CD4-positive, alpha-beta T cell treated with Interferon gamma for 1 hour (primary cell): ENCODE data around the gene KCNQ5.
"Not testable (repeated sequence)": the region's sequence is repeated elsewhere in the genome, so short reads cannot be mapped to it uniquely, and the experiment has no call there.

Experiments
- DNase-seq: peaks from one replicate; pipeline ENCODE4 v3.0.0-alpha.2; 2020

Gene KCNQ5

DNA sequence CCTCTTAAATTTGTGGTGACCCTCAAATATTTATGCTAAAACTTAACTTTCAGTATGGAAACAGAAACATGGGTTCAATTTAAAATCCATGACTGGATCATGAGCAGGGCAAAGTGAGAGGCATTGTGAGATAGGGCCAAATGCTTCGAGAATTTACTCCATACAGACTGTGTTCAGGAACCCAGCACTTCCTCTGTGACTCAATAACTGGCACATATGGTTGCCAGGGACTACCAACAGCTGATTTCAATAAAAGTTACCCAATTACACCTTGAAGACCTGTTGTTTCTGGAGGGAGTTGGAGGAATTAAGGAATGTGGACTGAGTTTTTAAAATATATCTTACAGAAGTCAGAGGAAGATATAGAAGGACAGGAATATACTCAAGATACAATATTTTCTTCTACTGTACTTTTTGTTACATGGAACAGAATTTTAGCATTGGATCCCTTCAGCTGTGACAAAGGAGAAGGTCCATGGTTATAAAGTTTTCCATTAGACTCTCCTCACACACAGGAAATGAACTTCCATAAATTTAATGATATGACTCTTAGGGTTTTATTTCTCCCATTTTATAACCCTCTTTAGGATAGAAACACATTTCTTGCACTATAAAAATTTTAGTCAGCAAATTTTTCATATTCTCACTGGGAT is 344.9 kb downstream of the KCNQ5 start:
- DNase-seq, result no peak

DNA sequence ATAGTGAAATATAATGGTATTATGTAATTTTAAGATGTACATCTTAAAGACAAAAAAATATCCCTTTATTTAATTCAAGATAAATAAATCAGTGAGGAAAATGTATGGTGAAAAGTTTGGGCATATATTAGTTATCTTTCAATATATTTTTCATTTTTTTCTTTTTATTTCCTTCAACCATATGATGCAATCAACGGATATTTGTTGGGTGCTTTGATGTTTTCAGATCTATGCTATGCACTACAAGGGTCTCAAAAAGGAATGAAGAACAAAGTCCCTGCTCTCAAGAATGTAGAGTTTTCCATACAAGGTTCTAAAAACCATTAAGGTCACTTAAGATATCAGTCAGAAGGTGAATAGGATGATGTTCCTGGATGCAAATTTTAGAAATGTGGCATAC is 345.5 kb downstream of the KCNQ5 start:
- no peak for DNase-seq

DNA sequence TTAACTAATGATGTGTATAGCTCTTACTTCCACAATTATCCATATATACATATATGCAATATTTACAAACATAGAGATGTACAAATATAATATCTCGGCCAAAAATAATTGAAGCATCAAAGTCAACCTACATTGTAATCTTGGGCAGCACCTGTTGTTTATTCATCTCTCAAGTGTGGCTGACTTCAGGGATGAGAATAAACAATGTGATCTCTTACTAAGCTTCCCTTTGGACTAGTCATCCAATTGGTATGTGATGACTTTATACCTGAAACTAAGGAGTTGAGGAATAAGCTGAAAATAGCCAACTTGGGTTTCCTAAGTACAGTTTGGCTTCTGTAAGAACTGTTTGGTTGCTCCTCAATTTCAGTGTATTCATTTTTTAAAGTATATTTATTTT is 346.8 kb downstream of the KCNQ5 start:
- DNase-seq, result no peak

DNA sequence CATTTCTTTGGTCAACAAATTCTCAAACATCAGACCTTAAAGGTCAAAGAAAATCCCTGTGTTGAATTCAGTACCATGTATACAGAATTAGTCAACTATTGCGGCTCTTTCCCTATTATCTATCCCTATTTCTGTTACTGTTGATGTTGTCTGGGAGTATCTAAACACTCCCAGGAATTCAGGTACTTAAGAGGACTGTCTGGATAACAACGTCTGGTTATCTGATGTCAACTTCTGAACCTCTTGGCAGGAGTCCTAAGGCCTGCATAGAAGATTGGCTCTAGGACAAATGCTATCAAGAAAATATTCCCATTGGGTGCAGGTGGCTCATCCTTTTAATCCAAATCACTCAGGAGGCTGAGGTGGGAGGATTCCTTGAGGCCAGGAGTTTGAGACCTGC is 347.8 kb downstream of the KCNQ5 start:
- DNase-seq, result no peak

DNA sequence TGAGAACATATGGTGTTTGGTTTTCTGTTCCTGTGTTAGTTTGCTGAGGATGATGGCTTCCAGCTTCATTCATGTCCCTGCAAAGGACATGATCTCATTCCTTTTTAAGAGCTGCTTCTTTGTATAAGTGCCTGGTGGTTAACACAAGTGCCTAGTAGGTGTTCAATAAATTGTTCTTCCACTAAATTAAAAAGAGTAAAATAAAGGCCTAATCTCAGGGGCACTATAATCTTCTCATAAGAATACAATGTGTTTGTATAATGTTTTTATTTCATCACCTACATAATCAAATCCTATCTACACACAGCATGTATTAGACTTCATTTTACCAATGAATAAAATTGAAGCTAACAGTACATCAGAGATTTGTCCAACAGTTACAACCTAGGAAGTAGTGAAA is 350.7 kb downstream of the KCNQ5 start:
- DNase-seq, result no peak

DNA sequence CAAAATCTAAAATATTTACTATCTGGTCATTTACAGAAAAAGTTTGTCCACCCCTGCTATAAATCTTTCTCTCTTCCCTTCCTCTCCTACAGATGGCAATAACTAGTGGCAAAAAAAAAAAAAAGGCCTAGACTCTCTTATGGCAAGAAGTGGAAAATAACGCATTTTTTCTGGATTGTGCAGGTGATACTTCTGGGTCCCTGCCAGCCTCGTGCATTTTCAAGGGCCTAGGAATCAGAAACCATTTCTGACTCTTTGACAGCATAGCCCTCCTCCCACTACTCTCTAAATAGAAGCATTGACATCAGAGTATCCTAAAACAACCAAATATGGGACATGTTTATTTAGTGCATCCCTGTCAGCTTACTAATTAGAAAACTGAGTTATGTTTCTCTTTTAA is 352.4 kb downstream of the KCNQ5 start:
- no peak for DNase-seq

DNA sequence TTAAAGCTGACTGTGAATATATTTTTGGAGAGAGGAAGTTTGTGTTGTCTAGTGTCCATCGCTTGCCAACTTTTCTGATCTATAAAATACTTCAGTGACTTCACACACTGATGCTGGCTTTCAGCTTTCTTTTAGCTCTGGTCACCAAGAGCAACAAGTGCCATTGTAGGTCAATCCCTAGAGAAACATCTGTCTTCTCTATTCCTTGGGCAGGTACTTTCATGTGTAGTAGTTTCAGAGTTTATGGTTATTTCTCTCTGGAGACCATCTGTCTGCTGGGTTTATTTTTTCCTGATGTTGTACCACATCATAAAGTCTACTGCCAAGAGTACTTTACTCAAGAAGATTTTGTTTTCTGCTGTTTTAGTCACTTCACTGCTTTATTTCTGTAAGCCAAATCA is 353.5 kb downstream of the KCNQ5 start:
- DNase-seq, result no peak

DNA sequence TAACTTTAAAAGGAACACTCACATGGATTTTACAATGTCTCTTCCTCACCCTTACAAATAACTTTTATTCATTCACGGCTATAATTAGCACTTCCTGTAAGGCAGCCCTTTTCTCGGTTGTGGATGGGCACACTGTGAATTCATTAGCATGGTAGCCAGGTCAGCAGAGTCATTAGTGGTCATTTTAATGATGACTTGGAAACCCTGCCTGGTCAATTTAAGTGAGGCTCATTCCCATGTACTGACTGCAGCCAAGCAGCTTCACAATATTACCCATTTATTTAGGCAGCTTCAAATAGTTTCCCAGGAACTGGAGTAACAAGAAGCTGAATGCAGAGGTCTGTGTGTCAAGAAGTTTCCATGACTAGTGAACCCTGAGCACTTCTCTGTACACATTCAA is 354.6 kb downstream of the KCNQ5 start:
- no peak for DNase-seq

DNA sequence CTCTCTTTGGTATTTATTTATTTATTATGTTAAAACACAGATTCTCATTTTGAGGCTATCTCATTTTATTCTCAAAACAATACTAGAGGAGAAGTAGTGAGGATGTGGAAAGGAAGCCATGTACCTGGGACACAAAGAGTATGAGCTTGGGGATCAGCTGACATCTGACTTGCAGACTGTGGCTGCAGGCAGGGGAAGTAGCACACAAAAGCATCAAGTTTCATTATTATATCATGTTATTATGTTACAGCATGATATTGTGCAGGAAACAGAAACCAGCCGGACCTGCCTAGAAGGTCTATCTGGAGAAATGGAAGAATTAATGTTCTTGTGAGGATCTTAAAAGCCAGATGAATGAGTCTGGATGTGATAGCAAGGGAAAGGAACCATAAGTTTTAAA is 355.2 kb downstream of the KCNQ5 start:
- no peak for DNase-seq

DNA sequence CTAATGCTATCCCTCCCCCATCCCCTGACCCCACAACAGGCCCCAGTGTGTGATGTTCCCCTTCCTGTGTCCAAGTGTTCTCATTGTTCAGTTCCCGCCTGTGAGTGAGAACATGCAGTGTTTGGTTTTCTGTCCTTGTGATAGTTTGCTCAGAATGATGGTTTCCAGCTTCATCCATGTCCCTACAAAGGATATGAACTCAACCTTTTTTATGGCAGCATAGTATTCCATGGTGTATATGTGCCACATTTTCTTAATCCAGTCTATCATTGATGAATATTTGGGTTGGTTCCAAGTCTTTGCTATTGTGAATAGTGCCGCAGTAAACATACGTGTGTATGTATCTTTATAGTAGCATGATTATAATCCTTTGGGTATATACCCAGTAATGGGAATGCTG is 356.9 kb downstream of the KCNQ5 start:
- DNase-seq, result not testable (repeated sequence)

DNA sequence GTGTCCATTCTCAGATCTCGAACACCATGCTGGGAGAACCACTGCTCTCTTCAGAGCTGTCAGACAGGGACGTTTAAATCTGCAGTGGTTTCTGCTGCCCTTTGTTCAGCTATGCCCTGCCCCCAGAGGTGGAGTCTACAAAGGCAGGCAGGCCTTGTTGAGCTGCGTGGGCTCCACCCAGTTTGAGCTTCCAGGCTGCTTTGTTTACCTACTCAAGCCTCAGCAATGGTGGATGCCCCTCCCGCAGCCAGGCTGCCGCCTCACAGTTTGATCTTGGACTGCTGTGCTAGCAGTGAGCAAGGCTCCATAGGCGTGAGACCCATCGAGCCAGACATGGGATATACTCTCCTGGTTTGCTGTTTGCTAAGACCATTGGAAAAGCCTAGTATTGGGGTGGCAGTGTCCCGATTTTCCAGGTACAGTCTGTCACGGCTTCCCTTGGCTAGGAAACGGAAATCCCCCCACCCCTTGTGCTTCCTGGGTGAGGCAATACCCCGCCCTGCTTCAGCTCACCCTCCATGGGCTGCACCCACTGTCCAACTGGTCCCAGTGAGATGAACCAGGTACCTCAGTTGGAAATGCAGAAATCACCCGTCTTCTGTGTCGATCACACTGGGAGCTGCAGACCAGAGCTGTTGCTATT is 362.4 kb downstream of the KCNQ5 start:
- not testable (repeated sequence) for DNase-seq

DNA sequence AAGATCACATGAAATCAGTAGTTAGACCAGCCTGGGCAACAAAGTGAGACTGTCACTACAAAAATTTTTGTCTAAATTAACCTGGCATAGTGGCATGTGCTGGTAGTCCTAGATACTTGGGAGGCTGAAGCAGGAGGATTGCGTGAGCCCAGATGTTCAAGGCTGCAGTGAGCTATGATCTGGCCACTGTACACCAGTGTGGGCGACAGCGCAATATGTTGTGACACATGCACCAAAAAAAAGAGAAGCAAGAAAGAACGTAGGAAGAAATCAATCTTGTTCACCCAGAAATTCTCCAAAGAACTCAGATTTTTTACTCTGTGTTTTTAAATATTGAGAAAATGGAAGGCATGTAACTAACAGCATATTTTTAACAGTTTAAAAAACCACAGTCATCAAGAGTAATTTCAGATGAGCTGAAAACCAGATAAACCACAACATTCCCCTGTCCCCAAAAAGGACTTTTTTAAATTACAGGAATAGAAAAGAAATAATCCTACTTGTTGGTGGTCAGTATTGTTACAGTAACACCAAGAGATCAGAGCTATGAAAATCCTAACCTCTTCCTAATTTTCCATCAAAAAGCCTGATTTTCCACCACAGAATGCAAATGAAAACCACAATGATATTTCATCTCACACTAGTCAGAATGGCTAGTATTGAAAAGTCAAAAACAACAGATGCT is 363.3 kb downstream of the KCNQ5 start:
- DNase-seq, result no peak

DNA sequence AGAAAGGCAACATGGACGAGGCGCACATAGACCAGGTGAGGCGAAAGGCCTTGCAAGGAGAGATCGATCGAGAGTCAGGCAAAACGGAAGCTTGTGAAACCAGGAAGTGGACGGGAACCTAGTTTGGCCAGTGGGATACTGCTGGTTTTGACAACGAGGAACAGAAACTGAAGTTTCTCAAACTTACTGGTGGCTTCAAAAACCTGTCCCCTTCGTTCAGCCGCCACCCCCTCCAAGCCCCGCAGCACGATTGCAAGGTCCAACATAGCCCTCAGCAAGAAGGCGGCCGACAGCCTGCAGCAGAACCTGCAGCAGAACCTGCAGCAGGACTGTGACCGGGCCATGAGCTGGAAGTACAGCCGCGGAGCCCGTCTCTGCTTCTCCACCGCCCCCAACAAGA is 365.4 kb downstream of the KCNQ5 start:
- DNase-seq, result no peak

DNA sequence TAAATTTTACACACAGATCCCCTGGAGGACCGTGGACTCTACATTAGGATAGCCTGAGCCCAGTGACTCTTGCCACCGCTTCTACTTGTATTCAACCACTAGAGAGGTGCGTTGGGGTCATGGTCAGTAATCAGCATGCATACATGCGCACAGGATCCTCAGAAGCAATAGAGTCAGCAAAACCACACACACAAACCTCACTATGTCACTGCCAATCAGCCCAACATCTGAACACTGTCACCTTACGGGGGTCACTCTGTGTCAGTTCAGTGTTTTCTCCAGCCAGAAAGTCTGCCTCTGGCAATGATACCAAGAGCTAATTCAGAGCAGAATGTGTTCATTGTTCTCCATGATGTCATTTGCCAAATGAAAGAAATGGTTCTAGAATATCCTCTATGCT is 378.1 kb downstream of the KCNQ5 start:
- DNase-seq, result no peak

DNA sequence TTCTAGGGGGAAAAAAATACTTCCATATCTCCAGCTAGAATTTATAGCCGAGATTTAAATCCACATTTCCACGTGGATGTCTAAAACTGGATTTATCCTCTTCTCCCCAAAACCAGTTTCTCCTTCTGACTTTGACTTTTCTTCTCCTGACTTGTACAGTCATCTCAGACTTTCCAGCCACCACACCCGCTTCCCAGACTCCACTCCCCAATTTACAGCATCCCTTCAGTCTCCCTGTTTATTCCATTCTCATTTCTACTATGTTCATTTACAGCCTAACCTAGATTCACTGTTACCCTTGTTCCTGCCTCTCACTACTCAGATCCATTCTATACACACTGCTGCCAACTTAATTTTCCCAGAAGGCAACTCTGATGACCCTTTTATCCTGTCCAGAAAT is 378.6 kb downstream of the KCNQ5 start:
- DNase-seq, result no peak

DNA sequence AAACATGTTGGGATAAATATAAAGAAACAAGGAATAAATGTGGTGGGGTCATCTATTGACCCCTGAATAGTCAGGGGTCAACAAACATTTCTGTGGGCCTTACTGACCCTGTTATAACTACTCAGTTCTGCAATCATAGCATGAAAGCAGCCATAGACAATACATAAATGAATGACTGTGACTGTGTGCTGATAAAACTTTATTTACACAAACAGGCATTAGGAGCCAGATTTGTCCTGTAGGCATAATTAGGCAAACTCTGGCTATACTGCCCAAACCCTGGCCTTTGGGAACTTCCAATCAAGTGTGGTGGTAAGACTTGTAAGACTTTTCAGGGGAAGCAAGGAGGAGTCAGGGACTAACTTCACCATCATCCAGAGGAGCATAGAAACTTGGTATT is 380.7 kb downstream of the KCNQ5 start:
- DNase-seq, result no peak

DNA sequence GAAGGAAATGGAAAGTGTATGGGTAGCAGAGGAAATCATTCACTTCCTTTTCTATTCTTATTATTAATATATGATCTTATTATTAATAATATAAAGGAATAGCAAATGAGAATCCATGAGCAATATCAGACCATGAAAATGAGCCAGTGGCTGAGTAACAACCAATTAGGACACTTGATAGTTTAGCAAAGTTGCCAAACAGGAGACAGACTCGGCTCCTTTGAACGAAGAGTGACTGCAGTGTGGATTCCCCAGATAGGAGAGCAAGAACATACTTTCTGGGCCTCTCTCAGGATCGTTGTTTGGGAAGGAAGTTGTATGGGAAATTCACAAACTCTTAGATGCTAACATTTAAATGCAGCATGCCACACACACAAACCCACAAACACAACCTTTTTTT is 381.4 kb downstream of the KCNQ5 start:
- no peak for DNase-seq

DNA sequence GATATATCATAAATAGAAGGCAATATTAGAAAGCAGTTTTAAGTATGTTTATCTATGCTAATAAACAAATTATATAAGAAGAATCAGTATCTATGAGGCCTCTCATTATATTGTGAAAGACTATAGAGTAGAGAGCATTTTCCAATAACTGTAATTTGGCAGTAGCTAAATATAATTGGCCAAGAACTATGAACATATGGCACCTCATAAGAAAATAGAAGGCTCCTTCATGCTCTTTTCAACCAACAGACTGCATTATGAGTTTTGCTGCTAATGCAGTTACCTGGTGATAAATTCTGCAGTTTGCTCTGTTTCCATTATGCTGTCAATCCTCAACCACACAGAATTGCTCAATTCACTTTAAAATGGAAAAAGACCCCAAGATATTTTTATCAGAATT is 382.4 kb downstream of the KCNQ5 start:
- DNase-seq, result no peak

DNA sequence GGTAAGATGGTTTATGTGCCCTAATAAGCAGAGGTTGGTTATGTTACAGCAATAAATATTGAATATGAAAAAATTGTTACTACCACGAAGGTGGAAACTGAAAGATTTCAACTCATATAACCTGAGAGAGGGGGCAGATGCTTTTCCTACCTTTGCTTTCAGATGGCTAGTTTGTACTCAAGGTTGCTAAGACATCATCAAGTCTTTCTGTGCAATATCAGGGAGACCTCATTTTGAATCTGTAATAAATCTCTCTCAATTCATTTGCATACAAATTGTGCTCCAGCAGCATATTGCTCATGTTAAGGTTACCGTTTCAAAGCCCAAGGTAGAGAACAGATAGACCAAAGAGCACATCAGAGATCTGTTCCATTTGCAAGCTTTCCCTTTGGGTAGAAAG is 383.0 kb downstream of the KCNQ5 start:
- DNase-seq, result no peak

DNA sequence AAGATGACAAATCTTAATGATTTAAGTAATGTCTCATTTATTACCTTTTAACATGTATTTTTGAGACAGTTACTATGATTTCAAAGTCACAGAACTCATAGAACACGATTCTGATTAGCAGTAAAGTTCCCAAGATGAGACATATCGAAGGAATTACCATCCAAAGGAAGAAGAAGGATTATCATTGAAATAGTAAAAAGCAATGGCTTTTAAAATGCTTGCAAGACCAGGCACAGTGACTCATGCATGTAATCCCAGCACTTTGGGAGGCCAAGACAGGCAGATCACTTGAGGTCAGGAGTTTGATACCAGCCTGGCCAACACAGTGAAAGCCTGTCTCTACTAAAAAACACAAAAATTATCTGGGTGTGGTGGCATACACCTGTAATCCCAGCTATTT is 384.3 kb downstream of the KCNQ5 start:
- DNase-seq, result no peak

DNA sequence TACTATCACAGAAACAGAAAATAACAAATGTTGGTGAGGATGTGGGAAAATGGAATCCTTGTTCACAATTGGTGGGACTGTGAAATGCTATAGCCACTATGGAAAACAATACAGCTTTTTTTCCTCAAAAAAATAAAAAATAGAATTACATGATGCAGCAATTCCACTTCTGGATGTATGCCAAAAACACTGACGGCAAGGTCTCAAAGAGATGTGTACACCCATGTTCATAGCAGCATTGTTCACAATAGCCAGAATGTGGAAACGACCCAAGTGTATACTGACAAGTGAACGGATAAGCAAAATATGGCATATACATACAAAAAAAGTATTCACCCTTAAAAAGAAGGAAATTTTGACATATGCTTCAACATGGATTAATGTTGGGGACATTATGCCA is 390.1 kb downstream of the KCNQ5 start:
- no peak for DNase-seq

DNA sequence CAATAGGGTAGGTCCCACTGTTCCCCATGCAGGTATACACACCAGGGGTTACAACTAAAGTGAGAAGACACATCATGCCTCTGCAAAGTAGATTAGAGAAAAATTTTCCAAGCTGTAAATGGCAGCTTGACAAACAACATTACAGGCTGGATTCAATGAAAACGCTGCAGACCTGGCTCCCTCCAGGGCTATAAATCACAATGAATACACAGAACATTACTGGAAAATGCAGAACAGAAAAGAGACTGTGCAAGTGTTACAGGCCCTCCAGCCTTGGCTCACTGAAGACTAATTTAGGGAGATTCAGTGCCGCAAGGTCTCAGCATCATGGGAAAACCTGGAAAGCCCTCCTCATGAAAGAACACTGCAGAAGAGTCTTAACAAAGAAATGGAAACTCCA is 395.6 kb downstream of the KCNQ5 start:
- no peak for DNase-seq

DNA sequence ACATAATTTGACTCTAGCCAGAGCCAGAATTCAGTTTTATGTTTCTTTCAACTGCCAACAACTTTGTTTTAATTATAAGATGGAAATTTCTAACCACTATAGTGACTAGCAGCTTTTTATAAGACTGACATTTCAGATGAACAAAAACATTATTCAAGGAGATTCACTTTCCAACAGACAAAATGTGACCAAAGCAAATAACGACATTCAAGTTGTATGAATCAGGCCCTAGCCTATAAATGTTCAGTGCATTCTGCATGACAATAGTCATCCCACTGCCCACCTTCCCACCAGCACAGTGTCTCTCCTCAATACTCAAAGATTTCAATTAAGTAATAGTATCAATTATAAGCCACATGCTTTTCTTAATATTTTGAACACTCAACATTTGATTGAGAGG is 402.7 kb downstream of the KCNQ5 start:
- no peak for DNase-seq

DNA sequence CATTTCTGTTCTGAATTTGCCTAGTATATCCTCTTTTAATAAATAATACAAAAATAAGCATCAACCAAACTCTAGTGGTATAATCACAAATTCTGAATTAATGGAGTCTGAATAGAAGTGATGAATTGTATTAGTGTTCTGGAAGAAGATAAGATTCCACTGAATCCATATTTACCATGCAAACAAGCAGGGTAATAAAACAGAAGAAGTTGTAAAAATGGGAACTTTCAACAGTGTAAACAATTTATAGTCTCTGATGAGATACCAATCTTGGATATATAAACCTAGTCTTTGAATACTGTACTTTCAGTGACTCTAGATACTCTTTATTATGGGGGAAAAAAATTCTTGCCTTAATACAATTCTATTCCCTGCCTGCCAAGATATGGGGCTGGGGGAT is 405.8 kb downstream of the KCNQ5 start:
- no peak for DNase-seq
